Stomach (tissue), 9 donors: ENCODE data around the gene CCDC122. TPM values are rescaled to one million over a fixed set of nuclear protein-coding genes. Genes with fewer than 3 reads are reported as not detected.

ENCODE experiments used
- DNase-seq, 2 donors: peaks; one replicate each; pipeline versions ENCODE4 v3.0.0 to v3.0.0-alpha.2; 2013 to 2019
- H3K27ac ChIP-seq, 5 donors: fragments of 200-600 bp in 4 of 5; sonication (generic) in 4 of 5; one replicate each; pipeline ENCODE4 v1.5.1; 2013 to 2019; ENCODE audit warnings: mild to moderate bottlenecking in 1 of 5, moderate library complexity in 1 of 5
- H3K27me3 ChIP-seq, 3 donors: fragments of 200-600 bp; sonication (generic); one replicate each; pipeline ENCODE4 v1.5.1; 2017 to 2019; ENCODE audit warnings: mixed run types in 1 of 3
- H3K36me3 ChIP-seq, 4 donors: fragments of 200-600 bp; sonication (generic); 1 replicate in 3 of 4; 2 replicates in 1 of 4; pipeline ENCODE4 v1.5.1; 2016 to 2019
- H3K4me1 ChIP-seq, 4 donors: fragments of 200-600 bp; sonication (generic); one replicate each; pipeline ENCODE4 v1.5.1; 2016 to 2019
- H3K4me3 ChIP-seq, 4 donors: fragments of 200-600 bp; sonication (generic) in 3 of 4; one replicate each; pipeline ENCODE4 v1.5.1; 2016 to 2019; ENCODE audit warnings: mild to moderate bottlenecking in 1 of 4
- H3K9me3 ChIP-seq, 4 donors: fragments of 200-600 bp; sonication (generic); one replicate each; pipeline ENCODE4 v1.5.1; 2016 to 2019
- CTCF ChIP-seq, 7 experiments: fragments of 450-650 bp in 4 of 7; fragments of 200-600 bp in 3 of 7; sonication (generic) in 3 of 7; IDR thresholded peaks; one replicate each; pipeline ENCODE4 v1.5.1; 2016 to 2019; ENCODE audit warnings: antibody characterized with exemption in 7 of 7, control low read depth in 2 of 7, mild to moderate bottlenecking in 1 of 7
- EP300 ChIP-seq: sonication (generic); formaldehyde crosslinking; IDR thresholded peaks from one replicate; pipeline ENCODE4 v1.6.1; 2017; ENCODE audit warnings: antibody characterized with exemption
- POLR2A ChIP-seq, 4 donors: fragments of 450-650 bp; IDR thresholded peaks; one replicate each; pipeline ENCODE4 v1.6.1; 2016; ENCODE audit warnings: antibody characterized with exemption in 4 of 4, control low read depth in 2 of 4, mild to moderate bottlenecking in 1 of 4, moderate library complexity in 1 of 4
- POLR2AphosphoS5 ChIP-seq, 3 donors: sonication (generic); formaldehyde crosslinking; IDR thresholded peaks; one replicate each; pipeline ENCODE4 v1.6.1; 2016; ENCODE audit warnings: antibody characterized with exemption in 3 of 3
- WGBS, 5 donors: extraction: QIAGEN DNeasy Blood & Tissue Kit in 3 of 5; methylation state at CpG; one replicate each; pipeline versions ENCODE4 v1.1.5 to v1.1.7; 2013 to 2018; 5-methylcytosine and 5-hydroxymethylcytosine counted together
- intact Hi-C: fragments of 100-400 bp; cut with DNase I; formaldehyde crosslinking; loops from one replicate; pipeline ENCODE4 v1.15.1; 2023; ENCODE audit warnings: low total_unique reads
- polyA plus RNA-seq, 3 donors: library from polyadenylated mRNA; stranded (reverse); fragments of 200-250 nt; gene quantifications; one replicate each; pipeline ENCODE4 v1.2.3, GENCODE V29; 2013
- total RNA-seq, 5 donors: library from RNA; depleted of rRNA; stranded (reverse); fragments of >200 nt; gene quantifications; one replicate each; pipeline versions ENCODE4 v1.1.0 to v1.2.3, GENCODE V29; 2014 to 2016
- donor health status: healthy with polysubstance abuse.
- donor health status: Bipolar disorder and iron deficiency.
- donor health status: healthy.

Gene CCDC122
- total and polyA plus RNA-seq, 8 donors = 1.9 to 44.6 (median 4.3) TPM; not detected in 2

- Histone ChIP-seq H3K27ac (no peak overlapping the region), H3K4me3 (no peak overlapping the region), H3K36me3 (peaks cover 0 to 39% (median 8%) of the 10 kb centered on the region in 4 donors), H3K9me3 (peaks cover 9 to 62% (median 43%) of the 10 kb centered on the region in 4 donors), H3K27me3 (no peaks in the 10 kb centered on the region), H3K4me1 (no peaks in the 10 kb centered on the region)
- 94 to 100% (median 97%) methylated on average over 1 of the region's 1 CpG for WGBS, 5 donors
- intact Hi-C loops = no loop called here
- TF ChIP-seq CTCF (IDR thresholded peaks at IDR 0.05) = no peak
- TF ChIP-seq POLR2A (IDR thresholded peaks at IDR 0.05) = no peak
- no peak for TF ChIP-seq EP300
- DNase-seq = no peak
Measured at GRCh38 chr13:43850873-43851272, 28.7 kb downstream of the CCDC122 start.

DNA sequence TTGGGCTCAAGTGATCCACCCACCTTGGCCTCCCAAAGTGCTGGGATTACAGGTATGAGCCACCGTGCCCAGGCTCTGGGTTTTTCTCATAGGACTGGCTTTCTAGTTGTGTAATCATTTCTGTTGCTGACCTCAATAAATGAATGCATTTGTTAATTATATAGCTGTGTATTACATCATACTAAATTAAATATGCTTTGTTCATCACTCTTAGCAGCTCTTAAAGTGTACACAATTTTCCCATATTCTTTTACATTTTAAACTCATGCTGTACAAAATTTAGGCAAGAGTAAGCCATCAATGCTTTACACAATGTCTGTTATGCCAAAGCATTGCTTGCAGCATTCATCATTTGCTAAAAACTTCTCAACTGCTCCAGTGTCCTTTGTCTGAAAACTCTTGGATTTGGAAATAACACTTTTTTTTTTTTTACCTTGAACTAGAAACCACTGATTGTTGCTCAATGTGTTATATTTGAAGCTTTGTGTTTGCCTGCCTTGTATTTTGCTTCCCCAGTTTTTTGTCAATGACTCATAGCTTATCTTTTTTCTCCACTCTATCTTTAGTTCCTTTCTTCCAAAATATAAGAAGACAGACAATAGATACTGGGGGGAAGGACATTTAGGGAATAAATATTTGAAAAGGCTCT, 31.4 kb downstream of the CCDC122 start:
- TF ChIP-seq EP300 (no peak), POLR2AphosphoS5 (IDR thresholded peaks at IDR 0.05) (no peak), CTCF (IDR thresholded peaks at IDR 0.05) (no peak), POLR2A (IDR thresholded peaks at IDR 0.05) (no peak)
- 75 to 93% (median 80%) methylated on average over 1 of the region's 1 CpG for WGBS, 5 donors
- H3K4me3 ChIP-seq = no peak overlapping the region
- no peak for DNase-seq
- H3K27ac ChIP-seq = no peak overlapping the region
- H3K4me1 ChIP-seq = no peaks in the 10 kb centered on the region
- peaks cover 0 to 27% (median 8%) of the 10 kb centered on the region in 4 donors for H3K36me3 ChIP-seq
- peaks cover 9 to 37% (median 29%) of the 10 kb centered on the region in 4 donors for H3K9me3 ChIP-seq
- intact Hi-C loops = no loop called here
- no peaks in the 10 kb centered on the region for H3K27me3 ChIP-seq

DNA sequence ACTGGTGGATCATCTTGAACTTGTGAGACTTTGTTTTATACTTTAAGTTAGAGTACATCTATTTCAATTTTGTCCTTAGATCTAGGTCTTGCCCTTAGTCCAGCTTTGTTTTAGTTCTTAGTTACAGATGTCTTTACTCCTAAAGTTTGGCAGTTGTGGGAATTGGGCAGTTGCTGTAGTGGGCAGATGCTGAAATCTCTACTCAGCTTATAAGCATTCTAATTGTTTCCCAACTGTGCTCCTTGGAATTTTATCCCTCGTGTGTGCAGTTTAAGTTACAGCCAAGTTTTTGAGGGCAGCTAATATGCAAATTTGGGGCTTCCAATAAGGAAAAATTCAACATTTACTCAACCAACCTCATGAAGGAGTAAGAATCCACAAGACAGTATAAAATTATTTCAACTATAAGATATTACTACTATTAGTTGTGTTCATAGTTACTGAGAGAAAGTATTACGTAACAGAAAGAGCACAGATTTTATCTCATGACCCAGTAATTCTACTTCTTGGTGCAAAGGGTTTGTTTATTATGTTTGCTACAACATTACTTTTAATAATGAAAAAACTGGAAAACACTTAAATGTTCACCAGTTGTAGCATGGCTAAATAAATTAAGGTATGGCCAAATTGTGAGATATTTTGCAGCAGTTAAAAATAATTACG, 32.9 kb downstream of the CCDC122 start:
- H3K4me3 ChIP-seq = no peak overlapping the region
- peaks cover 0 to 21% (median 8%) of the 10 kb centered on the region in 4 donors for H3K36me3 ChIP-seq
- H3K27ac ChIP-seq = no peak overlapping the region
- H3K27me3 ChIP-seq = no peaks in the 10 kb centered on the region
- intact Hi-C loops = no loop called here
- DNase-seq = no peak
- WGBS, 5 donors = 90 to 92% (median 90%) methylated on average over 3 of the region's 3 CpGs
- no peak for TF ChIP-seq POLR2A (IDR thresholded peaks at IDR 0.05)
- TF ChIP-seq POLR2AphosphoS5 (IDR thresholded peaks at IDR 0.05) = no peak
- TF ChIP-seq CTCF (IDR thresholded peaks at IDR 0.05) = no peak
- no peak for TF ChIP-seq EP300
- H3K9me3 ChIP-seq = peaks cover 8 to 23% (median 15%) of the 10 kb centered on the region in 4 donors
- no peaks in the 10 kb centered on the region for H3K4me1 ChIP-seq

- intact Hi-C loops = no loop called here
- H3K4me1 ChIP-seq = no peaks in the 10 kb centered on the region
- WGBS, 5 donors = 66 to 81% (median 77%) methylated on average over 4 of the region's 4 CpGs
- TF ChIP-seq CTCF (IDR thresholded peaks at IDR 0.05) (no peak), POLR2AphosphoS5 (IDR thresholded peaks at IDR 0.05) (no peak), EP300 (no peak)
- no peaks in the 10 kb centered on the region for H3K27me3 ChIP-seq
- peaks cover 0 to 9% (median 0%) of the 10 kb centered on the region in 4 donors for H3K9me3 ChIP-seq
- no peak overlapping the region for H3K27ac ChIP-seq
- DNase-seq = no peak
- no peak overlapping the region for H3K4me3 ChIP-seq
- H3K36me3 ChIP-seq = no peaks in the 10 kb centered on the region
Measured at GRCh38 chr13:43838909-43839308, 40.6 kb downstream of the CCDC122 start.
